Lower leg skin (tissue), 3 donors: ENCODE measurements around the gene LDB2.

Source experiments
- CTCF ChIP-seq, 3 donors: fragments of 450-650 bp; IDR thresholded peaks; one replicate each; pipeline ENCODE4 v1.5.1; 2016; ENCODE audit warnings: antibody characterized with exemption in 3 of 3, mild to moderate bottlenecking in 3 of 3, moderate library complexity in 2 of 3
- POLR2A ChIP-seq, 2 donors: fragments of 450-650 bp; IDR thresholded peaks; one replicate each; pipeline ENCODE4 v1.6.1; 2016 to 2017; ENCODE audit warnings: antibody characterized with exemption in 2 of 2, mild to moderate bottlenecking in 1 of 2, moderate library complexity in 1 of 2

GRCh38 chr4:16513876-16514275 lies 384.6 kb downstream of the LDB2 start:
- TF ChIP-seq CTCF (IDR thresholded peaks at IDR 0.05) (no peak), POLR2A (IDR thresholded peaks at IDR 0.05) (no peak)
